DOHH2 (cell line): Measurements from ENCODE around the gene SERPINF2.
"Not testable (repeated sequence)": the region's sequence is repeated elsewhere in the genome, so short reads cannot be mapped to it uniquely, and the experiment has no call there.

Source experiments
- EZH2phosphoT487 ChIP-seq: fragments of 200-600 bp; sonication (generic); IDR thresholded peaks from 2 replicates; pipeline ENCODE4 v1.6.1; 2017; ENCODE audit warnings: borderline replicate concordance, mild to moderate bottlenecking, antibody characterized with exemption, low read length, moderate library complexity, mixed read lengths
- TF ChIP-seq, protein P1 (sequence below): fragments of 200-600 bp; sonication (generic); IDR thresholded peaks from one replicate; pipeline ENCODE4 v1.5.1; 2014; ENCODE audit warnings: antibody characterized with exemption, mild to moderate bottlenecking, low read depth, low read length; ENCODE audit not compliant: poor library complexity, severe bottlenecking

DNA sequence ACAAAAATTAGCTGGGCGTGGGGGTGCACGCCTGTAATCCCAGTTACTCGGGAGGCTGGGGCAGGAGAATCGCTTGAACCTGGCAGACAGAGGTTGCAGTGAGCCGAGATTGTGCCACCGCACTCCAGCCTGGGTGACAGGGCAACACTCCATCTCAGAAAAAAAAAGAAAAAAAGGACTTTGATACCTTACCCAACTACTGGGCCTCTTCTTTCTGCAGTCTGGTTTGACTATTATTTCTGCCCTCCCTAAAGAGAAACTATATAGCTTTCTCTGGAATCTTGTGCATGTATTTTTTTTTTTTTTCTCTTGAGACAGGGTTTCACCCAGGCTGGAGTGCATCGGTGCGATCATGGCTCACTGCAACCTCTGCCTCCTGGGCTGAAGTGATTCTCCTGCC lies 55.2 kb downstream of the SERPINF2 start:
- TF ChIP-seq, protein P1, sequence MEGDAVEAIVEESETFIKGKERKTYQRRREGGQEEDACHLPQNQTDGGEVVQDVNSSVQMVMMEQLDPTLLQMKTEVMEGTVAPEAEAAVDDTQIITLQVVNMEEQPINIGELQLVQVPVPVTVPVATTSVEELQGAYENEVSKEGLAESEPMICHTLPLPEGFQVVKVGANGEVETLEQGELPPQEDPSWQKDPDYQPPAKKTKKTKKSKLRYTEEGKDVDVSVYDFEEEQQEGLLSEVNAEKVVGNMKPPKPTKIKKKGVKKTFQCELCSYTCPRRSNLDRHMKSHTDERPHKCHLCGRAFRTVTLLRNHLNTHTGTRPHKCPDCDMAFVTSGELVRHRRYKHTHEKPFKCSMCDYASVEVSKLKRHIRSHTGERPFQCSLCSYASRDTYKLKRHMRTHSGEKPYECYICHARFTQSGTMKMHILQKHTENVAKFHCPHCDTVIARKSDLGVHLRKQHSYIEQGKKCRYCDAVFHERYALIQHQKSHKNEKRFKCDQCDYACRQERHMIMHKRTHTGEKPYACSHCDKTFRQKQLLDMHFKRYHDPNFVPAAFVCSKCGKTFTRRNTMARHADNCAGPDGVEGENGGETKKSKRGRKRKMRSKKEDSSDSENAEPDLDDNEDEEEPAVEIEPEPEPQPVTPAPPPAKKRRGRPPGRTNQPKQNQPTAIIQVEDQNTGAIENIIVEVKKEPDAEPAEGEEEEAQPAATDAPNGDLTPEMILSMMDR, result not testable (repeated sequence)
- not testable (repeated sequence) for TF ChIP-seq EZH2phosphoT487
